Stimulated activated CD8-positive, alpha-beta memory T cell treated with anti-CD3 and anti-CD28 coated beads, Interleukin-4, amount 100 ng/mL, for 4 hours (primary cell): ENCODE results near the gene MCL1.

Source experiments
- DNase-seq, 2 donors: peaks; one replicate each; pipeline ENCODE4 v3.0.0-alpha.2; 2020; ENCODE audit warnings: low read depth in 2 of 2, low spot score in 1 of 2

MCL1 gene

DNA sequence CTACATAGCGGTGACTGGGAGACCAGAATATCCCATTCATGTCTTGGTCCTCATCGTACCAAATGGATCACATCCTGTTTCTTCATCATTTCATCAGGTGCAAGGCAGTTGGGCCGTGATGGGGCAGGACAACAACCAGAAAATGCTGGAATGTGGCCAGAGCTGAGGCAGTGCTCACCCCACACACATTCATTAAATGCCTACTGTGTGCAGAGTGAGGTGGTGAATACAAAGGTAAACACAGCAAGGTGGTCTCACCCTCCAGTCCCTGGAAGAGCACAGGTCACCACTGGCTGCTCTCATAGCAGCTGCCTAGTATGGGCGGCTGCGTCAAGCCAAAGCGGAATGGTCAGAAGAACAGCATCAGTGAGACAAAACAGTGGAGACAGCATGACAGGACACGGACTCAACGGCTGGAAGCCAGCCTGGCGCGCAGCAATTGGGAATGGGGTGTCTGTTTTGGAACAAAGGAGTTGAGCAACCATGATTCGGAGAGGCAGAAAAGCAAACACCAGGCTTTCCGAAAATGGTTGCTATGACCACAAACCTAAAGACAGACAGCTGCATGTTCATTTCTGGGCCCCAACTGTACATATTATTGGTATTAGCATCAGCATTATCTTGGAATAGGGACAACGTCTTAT lies 35.8 kb downstream of the MCL1 start:
- DNase-seq = no peak

DNA sequence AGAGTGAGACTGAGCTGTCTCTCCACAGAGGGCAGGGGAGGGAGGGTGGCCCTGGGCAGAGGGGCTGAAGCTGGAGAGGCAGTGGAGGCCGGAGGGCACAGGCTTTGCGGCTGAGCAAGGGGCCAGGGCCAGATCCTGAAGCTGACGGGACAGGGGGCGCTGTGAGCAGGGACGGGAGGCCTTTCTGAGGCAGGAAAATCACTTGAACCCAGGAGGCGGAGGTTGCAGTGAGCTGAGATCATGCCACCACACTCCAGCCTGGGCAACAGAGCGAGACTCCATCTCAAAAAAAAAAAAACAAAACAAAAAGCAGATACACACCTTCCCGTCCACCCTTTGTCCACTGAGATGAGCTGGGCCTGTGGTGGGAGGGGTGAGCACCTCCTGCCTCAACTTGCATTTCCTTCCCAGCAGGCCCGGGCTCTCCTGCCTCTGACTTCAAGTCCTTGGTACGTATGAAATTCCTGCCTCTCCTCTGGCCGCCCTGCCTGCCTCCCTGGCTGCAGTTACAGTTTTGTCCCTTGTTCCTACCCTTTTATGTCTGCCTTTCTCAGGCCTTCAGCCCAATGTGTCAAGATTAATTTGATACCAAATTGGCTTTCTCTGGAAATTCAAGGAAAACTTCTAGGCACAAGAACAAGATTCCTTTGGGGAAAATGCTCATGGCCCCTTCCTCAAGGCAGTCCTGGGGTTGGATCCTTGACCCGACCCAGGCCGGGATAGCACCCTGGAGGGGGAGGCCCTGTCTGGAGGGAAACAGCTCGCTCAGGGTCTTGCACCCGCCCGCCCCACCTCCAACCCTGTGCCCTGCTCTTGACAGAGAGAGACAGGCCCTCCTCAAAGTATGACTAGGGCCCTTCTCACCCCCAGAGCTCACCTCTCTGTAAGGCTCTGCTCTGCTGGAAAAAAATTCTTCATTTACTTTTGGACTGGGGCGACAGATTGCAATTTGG lies 41.4 kb downstream of the MCL1 start:
- DNase-seq = no peak

DNA sequence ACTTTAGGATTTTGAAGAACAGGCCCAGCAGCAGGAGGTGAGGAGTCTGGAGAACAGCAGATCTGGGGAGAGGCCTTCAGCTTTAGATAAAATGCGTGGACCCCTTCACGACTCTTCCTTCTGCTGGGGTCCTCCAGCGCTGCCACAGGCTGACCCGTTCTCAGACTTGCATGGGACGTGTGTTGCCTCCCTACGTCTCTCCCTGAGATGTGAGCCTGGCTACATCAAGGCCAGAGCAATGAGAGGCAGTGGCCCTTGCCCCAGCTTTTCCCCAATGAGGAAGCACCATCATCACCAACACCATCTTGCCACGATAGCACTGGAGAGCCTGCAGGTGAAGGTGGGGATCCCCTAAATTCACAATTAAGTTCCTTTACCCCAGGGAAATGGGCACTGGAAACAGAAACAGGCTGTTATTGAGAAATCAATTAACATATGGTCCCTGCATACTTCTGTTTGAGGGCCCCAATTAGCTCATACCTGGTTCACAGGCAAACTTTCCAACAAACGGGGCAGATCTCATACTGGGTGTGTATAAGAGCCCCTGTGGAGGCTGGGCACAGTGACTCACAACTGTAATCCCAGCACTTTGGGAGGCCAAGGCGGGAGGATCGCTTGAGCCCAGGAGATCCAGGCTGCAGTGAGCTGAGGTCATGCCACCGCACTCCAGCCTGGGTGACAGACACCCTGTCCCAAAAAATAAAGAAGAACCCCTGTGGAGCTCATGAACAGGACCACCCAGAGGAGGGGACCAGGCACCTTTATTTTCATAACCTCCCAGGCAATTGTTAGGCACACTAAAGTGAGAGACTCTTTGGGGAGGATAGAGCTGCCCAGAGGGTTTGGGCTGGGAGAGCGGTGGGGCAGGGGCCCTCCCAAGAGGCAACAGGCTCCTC lies 42.3 kb downstream of the MCL1 start:
- DNase-seq = no peak

DNA sequence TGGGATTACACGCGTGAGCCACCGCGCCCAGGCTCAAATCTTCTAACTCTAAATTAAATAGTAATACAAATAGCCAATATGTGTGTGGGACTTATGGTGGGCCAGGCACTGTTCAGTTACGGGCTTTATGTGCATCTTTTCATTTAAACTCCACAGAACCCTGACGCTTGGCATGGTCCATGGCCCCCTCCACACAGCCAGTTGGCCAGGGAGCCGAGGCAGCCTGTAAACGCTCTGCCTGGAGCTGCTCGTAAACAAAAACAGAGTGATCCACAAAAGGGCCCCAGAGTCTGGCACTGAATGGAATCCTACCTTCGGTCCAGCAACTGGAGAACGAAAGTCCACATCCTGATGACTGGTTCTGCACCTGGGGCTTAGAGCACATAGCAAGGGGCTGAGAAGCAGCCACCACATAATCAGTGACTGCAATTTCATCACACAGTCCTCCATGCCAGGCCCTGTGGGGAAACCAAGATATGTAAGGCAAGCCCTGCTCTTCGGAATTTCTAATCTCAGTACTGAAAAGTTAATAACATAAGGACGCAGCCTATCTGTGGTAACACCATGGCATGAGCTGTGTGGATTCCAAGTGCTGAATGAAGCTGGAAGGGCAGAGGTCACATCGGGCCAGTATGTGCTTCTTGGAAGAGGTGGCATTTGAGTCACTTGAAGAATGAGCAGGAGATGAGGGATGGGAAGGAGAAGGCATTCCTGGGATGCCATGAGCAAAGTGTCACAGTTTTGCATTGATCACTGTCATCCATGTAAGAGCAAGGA lies 43.7 kb downstream of the MCL1 start:
- DNase-seq = no peak

DNA sequence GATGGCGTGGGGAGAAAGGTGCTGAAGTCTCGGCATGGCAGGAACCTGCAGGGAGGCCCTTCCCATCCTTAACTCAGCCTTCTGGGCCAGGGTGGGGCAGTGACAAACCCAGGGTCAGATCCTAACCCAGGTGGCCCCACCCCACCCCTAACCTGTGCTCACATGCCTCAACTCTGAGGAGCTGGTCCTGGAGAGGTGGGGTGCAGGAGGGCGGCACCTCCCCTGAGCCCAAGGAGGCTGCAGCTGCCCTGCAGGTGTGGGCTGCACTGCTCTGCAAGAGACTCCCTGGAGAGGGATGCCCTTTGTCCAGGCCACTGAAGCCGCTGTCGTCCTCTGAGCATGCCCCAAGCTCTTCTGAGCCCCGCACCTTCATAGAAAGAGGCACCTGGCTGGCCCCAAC lies 45.4 kb downstream of the MCL1 start:
- DNase-seq = no peak

DNA sequence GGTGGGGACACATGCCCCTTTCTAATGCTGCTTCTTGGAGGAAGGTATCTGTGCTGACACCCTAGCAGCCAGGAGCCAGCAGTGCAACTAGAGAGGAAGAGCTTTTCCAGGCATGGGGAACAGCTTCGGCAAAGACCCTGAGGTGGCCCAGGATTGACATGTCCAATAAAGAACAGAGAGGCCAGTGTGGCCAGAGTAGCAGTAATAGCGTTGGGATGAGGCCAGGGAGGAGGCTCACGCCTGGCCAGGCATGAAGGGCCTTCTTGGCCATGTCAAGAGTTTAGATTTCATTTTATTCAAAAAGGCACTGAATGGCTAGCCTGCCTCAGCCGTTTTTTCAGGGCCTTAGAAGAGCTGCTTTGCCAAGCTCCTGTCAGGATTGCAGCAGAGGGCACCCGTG lies 46.5 kb downstream of the MCL1 start:
- DNase-seq = no peak

DNA sequence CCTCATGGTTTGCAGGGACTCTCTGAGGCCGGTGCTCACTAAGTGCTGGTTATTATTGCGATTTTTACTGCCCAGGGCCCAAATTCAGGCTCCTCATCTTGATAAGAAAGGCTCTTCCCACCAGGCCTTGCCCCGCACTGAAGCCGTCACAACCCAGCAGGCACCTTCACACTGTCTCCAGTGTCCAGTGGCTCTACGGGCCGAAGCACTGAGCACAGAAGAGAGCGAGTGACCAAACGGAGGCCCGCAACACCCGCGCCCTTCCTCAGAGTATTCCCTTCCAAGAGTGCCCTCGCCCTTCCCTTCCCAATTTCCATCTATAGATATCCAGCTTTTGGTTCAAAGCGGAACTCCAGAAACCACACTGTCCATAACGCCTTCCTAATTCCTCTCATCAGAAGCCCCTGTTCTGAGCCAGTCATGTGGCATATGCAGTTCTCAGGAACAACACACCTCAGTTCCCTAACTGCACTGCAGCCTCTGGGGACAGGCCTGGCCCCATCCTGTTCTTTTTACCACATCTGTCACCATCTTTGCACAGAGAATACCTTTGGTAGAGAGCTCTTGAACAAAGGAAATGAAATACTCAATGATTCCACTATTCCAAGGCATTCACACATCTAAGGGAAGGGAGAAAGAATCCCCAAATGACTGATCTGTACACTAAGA lies 48.8 kb downstream of the MCL1 start:
- no peak for DNase-seq

DNA sequence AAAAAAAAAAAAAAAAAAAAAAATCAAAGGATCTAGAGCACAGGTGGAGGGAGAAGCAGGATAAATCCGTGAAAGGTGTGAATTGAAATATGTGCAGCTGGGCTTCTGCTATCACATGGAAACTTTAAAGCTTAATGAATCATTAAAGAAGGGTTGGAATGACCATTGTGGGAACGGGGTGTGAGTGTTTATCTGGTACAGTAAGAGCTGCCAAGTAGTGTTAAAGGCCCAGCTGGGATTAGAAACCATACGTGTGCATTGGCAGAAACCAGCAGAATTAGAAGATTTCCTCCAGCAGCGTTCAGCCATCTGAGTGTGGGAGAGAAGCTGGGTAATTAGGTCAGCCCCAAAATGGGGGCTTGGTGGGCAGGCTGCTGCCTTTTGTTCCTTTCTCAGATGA lies 50.4 kb downstream of the MCL1 start:
- no peak for DNase-seq

DNA sequence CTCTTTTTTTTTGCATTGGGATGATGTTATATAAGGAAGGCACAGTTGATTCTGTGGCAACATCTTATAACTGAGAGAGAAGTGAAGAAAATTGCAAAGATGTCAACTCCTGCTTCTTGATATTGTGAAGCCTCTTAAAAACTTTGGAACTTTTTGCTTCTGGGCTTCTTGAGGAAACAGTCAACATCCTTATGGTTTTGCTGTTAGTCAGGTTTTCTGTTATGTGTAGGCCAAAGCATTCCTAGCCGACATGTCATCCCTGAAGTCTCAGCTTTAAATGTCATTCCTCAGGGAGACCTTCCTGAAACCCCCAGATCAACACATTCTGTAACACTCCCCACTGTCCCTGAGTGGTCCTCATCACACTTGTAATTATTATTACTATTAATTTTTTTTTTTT lies 51.2 kb downstream of the MCL1 start:
- DNase-seq = no peak

DNA sequence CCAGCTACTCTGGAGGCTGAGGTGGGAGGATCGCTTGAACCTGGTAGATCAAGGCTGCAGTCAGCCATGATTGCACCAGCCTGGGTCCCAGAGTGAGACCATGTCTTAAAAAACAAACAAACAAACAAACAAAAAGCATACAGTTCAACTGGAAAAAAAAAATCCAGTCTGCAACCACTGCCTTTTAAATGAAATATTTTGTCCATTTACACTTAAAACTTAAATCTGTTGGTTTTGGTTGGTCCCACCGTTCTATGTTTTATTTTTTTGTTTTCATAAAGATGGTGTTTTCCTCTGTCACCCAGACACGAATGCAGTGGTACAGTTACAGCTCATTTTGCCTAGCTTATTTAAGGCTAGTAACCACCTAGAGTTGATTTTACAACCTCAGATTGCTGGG lies 54.1 kb downstream of the MCL1 start:
- DNase-seq = no peak
